ENCODE results near the gene PLPPR1.
A peak's percentile ranks its signal among the peaks of the same experiment; 100 is the strongest.
"Not testable (repeated sequence)": the region's sequence is repeated elsewhere in the genome, so short reads cannot be mapped to it uniquely, and the experiment has no call there.

Gene PLPPR1

DNA sequence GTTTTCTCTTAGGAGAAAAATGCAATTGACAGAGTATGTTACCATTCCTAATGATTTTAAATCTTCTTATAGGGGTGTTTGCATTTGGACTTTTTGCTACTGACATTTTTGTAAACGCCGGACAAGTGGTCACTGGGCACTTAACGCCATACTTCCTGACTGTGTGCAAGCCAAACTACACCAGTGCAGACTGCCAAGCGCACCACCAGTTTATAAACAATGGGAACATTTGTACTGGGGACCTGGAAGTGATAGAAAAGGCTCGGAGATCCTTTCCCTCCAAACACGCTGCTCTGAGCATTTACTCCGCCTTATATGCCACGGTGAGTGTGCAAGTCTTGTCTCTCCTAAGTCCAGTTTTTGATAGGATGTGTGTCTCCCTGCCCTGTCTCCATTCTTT is 280.6 kb downstream of the PLPPR1 start:
- DNase-seq, result no peak

GRCh38 chr9:101311191-101311590 is 282.7 kb downstream of the PLPPR1 start:
- no peak for DNase-seq

- peak; percentile 14 for DNase-seq
Observed at GRCh38 chr9:101311758-101312420, 283.4 kb downstream of the PLPPR1 start.

DNA sequence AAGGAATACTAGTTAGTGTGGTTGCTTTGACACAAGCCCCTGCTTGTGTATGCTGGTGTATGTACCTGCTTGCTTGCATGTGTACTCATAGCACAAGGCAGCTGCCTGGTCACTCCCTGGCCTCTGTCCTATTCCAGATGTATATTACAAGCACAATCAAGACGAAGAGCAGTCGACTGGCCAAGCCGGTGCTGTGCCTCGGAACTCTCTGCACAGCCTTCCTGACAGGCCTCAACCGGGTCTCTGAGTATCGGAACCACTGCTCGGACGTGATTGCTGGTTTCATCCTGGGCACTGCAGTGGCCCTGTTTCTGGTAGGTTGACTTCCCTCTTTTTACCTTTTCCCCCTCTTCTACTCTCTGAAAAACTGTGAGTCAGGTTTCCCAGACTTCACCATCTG is 284.1 kb downstream of the PLPPR1 start:
- DNase-seq, result no peak

- no peak for DNase-seq
Observed at GRCh38 chr9:101315112-101315450, 286.6 kb downstream of the PLPPR1 start.

DNA sequence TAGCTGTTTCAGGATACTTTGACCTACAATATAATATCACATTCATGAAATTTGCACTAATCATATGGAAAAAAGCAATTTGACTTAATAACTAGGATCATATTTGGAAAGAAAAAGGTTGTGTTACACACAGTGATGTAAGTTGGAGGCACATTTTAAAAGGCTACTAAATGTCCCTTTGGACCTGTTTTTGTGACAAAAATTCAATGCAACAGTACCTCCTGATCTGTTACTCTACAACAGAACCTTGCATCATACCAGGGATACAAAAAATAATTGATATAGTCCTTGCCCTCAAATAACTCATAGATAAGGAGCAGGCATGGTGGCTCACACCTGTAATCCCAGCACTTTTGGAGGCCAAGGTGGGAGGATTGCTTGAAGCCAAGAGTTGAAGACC is 289.2 kb downstream of the PLPPR1 start:
- no peak for DNase-seq

GRCh38 chr9:101323129-101323528 is 294.6 kb downstream of the PLPPR1 start:
- no peak for DNase-seq

- no peak for DNase-seq
Observed at GRCh38 chr9:101324245-101324804, 295.8 kb downstream of the PLPPR1 start.

- no peak for DNase-seq
Observed at GRCh38 chr9:101325053-101325452, 296.5 kb downstream of the PLPPR1 start.

- no peak for DNase-seq
Observed at GRCh38 chr9:101326035-101326434, 297.5 kb downstream of the PLPPR1 start.

DNA sequence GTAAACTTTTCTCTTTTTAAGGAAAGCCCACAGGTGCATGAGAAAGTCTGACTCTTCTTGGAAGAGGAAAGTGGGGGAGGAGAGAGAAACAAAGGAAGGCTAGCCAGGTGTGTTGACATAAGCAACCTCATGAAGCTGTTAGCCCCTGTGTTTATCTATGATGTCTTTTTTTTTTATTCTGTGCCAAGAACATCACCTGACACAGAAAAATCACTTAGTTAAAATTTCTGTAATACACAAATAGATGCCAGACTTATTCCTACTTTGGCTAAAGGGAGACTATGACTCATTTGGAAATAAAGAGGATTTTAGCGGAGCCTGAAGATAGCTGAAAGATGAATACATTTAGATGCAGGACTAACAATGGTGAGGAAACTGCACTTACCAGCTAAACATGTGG is 298.0 kb downstream of the PLPPR1 start:
- no peak for DNase-seq

DNA sequence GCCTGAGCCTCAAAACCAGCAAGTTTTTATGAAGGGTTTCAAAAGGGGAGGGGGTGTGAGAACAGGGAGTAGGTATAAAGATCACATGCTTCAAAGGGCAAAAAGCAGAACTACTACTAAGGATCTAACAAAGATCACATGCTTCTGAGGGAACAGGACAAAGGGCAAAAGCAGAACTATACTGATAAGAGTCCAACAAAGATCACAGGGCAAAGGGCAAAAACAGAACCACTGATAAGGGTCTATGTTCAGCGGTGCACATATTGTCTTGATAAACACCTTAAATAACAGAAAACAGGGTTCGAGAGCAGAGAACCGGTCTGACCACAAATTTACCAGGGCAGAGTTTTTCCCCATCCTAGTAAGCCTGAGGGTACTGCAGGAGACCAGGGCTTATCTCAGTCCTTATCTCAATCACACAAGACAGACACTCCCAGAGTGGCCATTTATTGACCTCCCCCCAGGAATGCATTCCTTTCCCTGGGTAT is 298.9 kb downstream of the PLPPR1 start:
- not testable (repeated sequence) for DNase-seq

DNA sequence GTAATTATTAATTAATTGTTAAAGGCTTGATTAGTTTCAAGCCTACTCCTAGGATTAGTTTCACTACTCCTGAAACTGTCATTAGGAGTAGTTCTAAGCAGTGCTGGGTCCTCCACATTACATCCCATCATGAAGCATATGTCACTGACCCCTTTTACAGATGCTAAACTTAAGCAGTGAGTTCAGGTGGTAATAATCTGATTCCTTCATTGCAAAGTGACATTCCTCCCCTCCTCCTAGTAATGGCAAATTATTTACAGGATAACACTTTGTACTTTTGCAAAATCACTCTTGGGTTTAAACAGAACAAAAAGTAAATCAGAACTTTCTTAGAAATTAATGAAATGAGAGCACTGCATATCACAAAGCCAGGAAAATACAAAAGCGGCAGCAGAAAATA is 303.8 kb downstream of the PLPPR1 start:
- DNase-seq, result no peak

DNA sequence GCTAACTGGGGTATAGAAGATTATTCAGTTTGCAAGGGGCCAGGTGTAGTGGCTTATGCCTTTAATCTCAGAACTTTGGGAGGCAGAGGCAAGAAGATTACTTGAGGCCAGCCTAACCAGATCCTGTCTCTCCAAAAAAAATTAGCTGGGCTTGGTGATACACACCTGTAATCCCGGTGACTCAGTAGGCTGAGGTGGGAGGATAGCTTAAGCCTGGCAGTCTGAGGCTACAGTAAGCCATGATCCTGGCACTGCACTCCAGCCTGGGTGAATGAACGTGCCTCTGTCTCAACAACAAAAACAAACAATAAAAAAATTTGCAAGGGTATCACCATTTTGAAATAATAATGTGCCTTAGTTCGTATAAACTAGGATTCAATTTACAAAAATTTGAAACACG is 305.0 kb downstream of the PLPPR1 start:
- no peak for DNase-seq

DNA sequence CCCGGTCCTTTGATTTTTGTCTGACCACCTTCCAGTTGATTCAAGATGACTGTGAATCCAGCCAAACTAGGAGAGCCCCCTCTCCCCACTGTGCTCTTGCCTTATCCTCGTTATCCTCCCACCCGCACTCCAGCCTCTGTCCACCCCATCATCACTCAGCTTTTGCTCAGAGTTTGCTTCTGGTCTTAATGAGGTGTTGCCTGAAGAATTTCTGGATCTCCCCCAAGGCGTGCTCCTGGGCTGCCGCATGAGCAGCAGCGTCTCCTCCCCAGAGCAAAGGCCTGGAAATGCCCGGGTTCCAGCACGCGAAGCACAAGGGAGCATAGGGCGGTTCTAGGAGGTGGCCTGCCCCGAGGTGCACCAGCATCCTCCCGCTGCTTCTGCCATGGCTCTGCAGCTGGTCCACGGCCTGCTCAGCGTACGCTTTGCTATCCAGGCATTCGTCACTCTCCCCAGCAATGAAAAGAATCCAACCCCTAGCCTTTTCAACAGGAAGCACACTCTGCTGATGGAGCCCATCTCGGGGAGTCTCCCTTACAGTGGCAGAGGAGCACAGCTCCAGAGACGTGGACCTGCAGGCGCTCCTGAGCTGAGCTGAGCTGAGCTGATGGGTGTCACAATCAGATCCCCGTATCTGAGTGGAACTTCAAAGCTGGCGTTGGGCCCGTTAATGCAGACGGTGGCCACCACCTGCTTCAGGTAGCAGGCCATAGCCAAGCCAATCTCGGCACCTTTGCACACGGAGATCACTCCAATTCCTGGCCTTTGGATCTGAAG is 305.6 kb downstream of the PLPPR1 start:
- DNase-seq, result no peak

GRCh38 chr9:101336091-101336490 is 307.6 kb downstream of the PLPPR1 start:
- DNase-seq, result no peak

GRCh38 chr9:101337237-101337636 is 308.7 kb downstream of the PLPPR1 start:
- no peak for DNase-seq

GRCh38 chr9:101341958-101342357 is 313.4 kb downstream of the PLPPR1 start:
- DNase-seq, result no peak

- DNase-seq, result no peak
Observed at GRCh38 chr9:101342595-101342994, 314.1 kb downstream of the PLPPR1 start.

DNA sequence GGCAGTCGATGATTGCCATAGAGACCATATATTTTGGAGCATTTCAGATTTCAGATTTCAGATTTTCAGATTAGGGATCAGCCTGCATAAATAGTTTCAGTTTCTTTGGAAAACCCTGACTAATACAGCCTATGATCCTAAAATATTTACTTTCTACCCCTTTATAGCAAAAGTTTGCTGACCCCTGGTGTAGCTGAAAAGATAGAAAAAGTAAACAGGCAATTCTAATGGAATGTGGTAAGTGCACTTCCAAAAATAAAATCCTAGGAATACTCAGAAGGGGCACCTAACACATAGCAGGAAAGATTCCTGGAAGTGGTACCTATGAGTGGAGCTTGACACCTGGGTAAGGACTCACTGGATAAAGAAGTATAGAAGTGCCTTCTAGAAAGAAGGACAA is 321.8 kb downstream of the PLPPR1 start:
- no peak for DNase-seq

GRCh38 chr9:101352892-101353463 is 324.5 kb downstream of the PLPPR1 start:
- DNase-seq, result no peak

DNA sequence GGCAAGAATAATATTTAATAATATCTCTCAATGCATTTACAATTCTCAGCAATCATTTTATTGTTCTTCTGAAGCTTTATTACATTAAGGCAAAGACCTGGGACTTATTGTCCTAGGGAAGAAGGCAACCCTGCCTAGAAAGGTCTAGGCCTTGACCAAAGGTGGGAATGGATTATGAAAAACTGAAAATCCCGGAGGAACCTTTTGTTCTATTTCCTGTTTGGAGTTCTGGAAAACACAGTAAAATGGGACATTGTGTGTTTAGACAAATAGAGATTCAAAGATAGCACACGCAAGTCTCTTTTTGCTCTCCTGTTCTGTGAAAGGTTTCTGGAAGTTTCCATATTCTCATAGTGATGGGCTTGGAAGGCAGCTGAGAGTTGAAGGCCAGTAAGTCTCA is 325.2 kb downstream of the PLPPR1 start:
- no peak for DNase-seq

GRCh38 chr9:101354143-101354764 is 325.7 kb downstream of the PLPPR1 start:
- DNase-seq, result no peak

All from effector CD4-positive, alpha-beta T cell (primary cell).